ENCODE results near the gene CD48.
A peak's percentile ranks its signal among the peaks of the same experiment; 100 is the strongest.
"Not testable (repeated sequence)": the region's sequence is repeated elsewhere in the genome, so short reads cannot be mapped to it uniquely, and the experiment has no call there.

The CD48 gene

GRCh38 chr1:160692390-160692789 is 19.2 kb downstream of the CD48 start:
- not testable (repeated sequence) for H3K4me3 ChIP-seq (ENCODE audit: low read length); H3K36me3 ChIP-seq (ENCODE audit: control insufficient read depth, insufficient read depth, low read length, severe bottlenecking); H3K9me3 ChIP-seq (ENCODE audit: control insufficient read depth, low read length); H3K9ac ChIP-seq (ENCODE audit: low read length); H3K27me3 ChIP-seq (replicated peaks; ENCODE audit: control insufficient read depth, insufficient read depth, low read length); H3K4me1 ChIP-seq (ENCODE audit: control insufficient read depth, insufficient read depth, low read length); DNase-seq (ENCODE audit: low read depth)

GRCh38 chr1:160685266-160685665 is 26.4 kb downstream of the CD48 start:
- no peak overlapping the region for H3K4me3 ChIP-seq (ENCODE audit: low read length)
- H3K27me3 ChIP-seq (replicated peaks; ENCODE audit: control insufficient read depth, insufficient read depth, low read length) = peaks cover 14% of the 10 kb centered on the region
- H3K9me3 ChIP-seq (ENCODE audit: control insufficient read depth, low read length) = no peaks in the 10 kb centered on the region
- H3K9ac ChIP-seq (ENCODE audit: low read length) = no peak overlapping the region
- H3K4me1 ChIP-seq (ENCODE audit: control insufficient read depth, insufficient read depth, low read length) = no peaks in the 10 kb centered on the region
- H3K36me3 ChIP-seq (ENCODE audit: control insufficient read depth, insufficient read depth, low read length, severe bottlenecking) = no peaks in the 10 kb centered on the region
- no peak for DNase-seq (ENCODE audit: low read depth)

- no peak for DNase-seq (ENCODE audit: low read depth)
- no peak overlapping the region for H3K4me3 ChIP-seq (ENCODE audit: low read length)
- no peaks in the 10 kb centered on the region for H3K9me3 ChIP-seq (ENCODE audit: control insufficient read depth, low read length)
- H3K27me3 ChIP-seq (replicated peaks; ENCODE audit: control insufficient read depth, insufficient read depth, low read length) = peaks cover 24% of the 10 kb centered on the region
- H3K4me1 ChIP-seq (ENCODE audit: control insufficient read depth, insufficient read depth, low read length) = no peaks in the 10 kb centered on the region
- no peaks in the 10 kb centered on the region for H3K36me3 ChIP-seq (ENCODE audit: control insufficient read depth, insufficient read depth, low read length, severe bottlenecking)
- no peak overlapping the region for H3K9ac ChIP-seq (ENCODE audit: low read length)
These were observed 28.4 kb downstream of the CD48 start for GRCh38 chr1:160682983-160683865.

GRCh38 chr1:160681891-160682140 is 29.8 kb downstream of the CD48 start:
- Histone ChIP-seq H3K27me3 (replicated peaks; ENCODE audit: control insufficient read depth, insufficient read depth, low read length) (peaks cover 32% of the 10 kb centered on the region), H3K4me1 (ENCODE audit: control insufficient read depth, insufficient read depth, low read length) (no peaks in the 10 kb centered on the region), H3K36me3 (ENCODE audit: control insufficient read depth, insufficient read depth, low read length, severe bottlenecking) (no peaks in the 10 kb centered on the region), H3K9me3 (ENCODE audit: control insufficient read depth, low read length) (no peaks in the 10 kb centered on the region), H3K4me3 (ENCODE audit: low read length) (no peak overlapping the region), H3K9ac (ENCODE audit: low read length) (no peak overlapping the region)
- DNase-seq (ENCODE audit: low read depth) = no peak

GRCh38 chr1:160681066-160681890 is 30.3 kb downstream of the CD48 start:
- Histone ChIP-seq H3K4me3 (ENCODE audit: low read length) (no peak overlapping the region), H3K36me3 (ENCODE audit: control insufficient read depth, insufficient read depth, low read length, severe bottlenecking) (no peaks in the 10 kb centered on the region), H3K27me3 (replicated peaks; ENCODE audit: control insufficient read depth, insufficient read depth, low read length) (peaks cover 32% of the 10 kb centered on the region), H3K9ac (ENCODE audit: low read length) (no peak overlapping the region), H3K4me1 (ENCODE audit: control insufficient read depth, insufficient read depth, low read length) (no peaks in the 10 kb centered on the region), H3K9me3 (ENCODE audit: control insufficient read depth, low read length) (no peaks in the 10 kb centered on the region)
- DNase-seq (ENCODE audit: low read depth) = peak; percentile 31

GRCh38 chr1:160680399-160680798 is 31.2 kb downstream of the CD48 start:
- Histone ChIP-seq H3K4me3 (ENCODE audit: low read length) (no peak overlapping the region), H3K4me1 (ENCODE audit: control insufficient read depth, insufficient read depth, low read length) (no peaks in the 10 kb centered on the region), H3K27me3 (replicated peaks; ENCODE audit: control insufficient read depth, insufficient read depth, low read length) (peaks cover 32% of the 10 kb centered on the region), H3K9me3 (ENCODE audit: control insufficient read depth, low read length) (no peaks in the 10 kb centered on the region), H3K36me3 (ENCODE audit: control insufficient read depth, insufficient read depth, low read length, severe bottlenecking) (no peaks in the 10 kb centered on the region), H3K9ac (ENCODE audit: low read length) (no peak overlapping the region)
- no peak for DNase-seq (ENCODE audit: low read depth)

GRCh38 chr1:160679893-160680292 is 31.7 kb downstream of the CD48 start:
- Histone ChIP-seq H3K4me3 (ENCODE audit: low read length) (no peak overlapping the region), H3K9me3 (ENCODE audit: control insufficient read depth, low read length) (no peaks in the 10 kb centered on the region), H3K4me1 (ENCODE audit: control insufficient read depth, insufficient read depth, low read length) (no peaks in the 10 kb centered on the region), H3K27me3 (replicated peaks; ENCODE audit: control insufficient read depth, insufficient read depth, low read length) (peaks cover 29% of the 10 kb centered on the region), H3K36me3 (ENCODE audit: control insufficient read depth, insufficient read depth, low read length, severe bottlenecking) (no peaks in the 10 kb centered on the region), H3K9ac (ENCODE audit: low read length) (no peak overlapping the region)
- no peak for DNase-seq (ENCODE audit: low read depth)

GRCh38 chr1:160676869-160677597 is 34.6 kb downstream of the CD48 start:
- DNase-seq (ENCODE audit: low read depth) = no peak
- H3K36me3 ChIP-seq (ENCODE audit: control insufficient read depth, insufficient read depth, low read length, severe bottlenecking) = no peaks in the 10 kb centered on the region
- H3K27me3 ChIP-seq (replicated peaks; ENCODE audit: control insufficient read depth, insufficient read depth, low read length) = peaks cover 43% of the 10 kb centered on the region
- H3K4me3 ChIP-seq (ENCODE audit: low read length) = no peak overlapping the region
- no peaks in the 10 kb centered on the region for H3K4me1 ChIP-seq (ENCODE audit: control insufficient read depth, insufficient read depth, low read length)
- H3K9me3 ChIP-seq (ENCODE audit: control insufficient read depth, low read length) = no peaks in the 10 kb centered on the region
- no peak overlapping the region for H3K9ac ChIP-seq (ENCODE audit: low read length)

GRCh38 chr1:160675641-160676410 is 35.8 kb downstream of the CD48 start:
- DNase-seq (ENCODE audit: low read depth) = peak; percentile 75
- Histone ChIP-seq H3K9ac (ENCODE audit: low read length) (no peak overlapping the region), H3K9me3 (ENCODE audit: control insufficient read depth, low read length) (no peaks in the 10 kb centered on the region), H3K4me3 (ENCODE audit: low read length) (no peak overlapping the region), H3K27me3 (replicated peaks; ENCODE audit: control insufficient read depth, insufficient read depth, low read length) (peaks cover 39% of the 10 kb centered on the region), H3K36me3 (ENCODE audit: control insufficient read depth, insufficient read depth, low read length, severe bottlenecking) (no peaks in the 10 kb centered on the region), H3K4me1 (ENCODE audit: control insufficient read depth, insufficient read depth, low read length) (no peaks in the 10 kb centered on the region)

- Histone ChIP-seq H3K36me3 (ENCODE audit: control insufficient read depth, insufficient read depth, low read length, severe bottlenecking) (no peaks in the 10 kb centered on the region), H3K9ac (ENCODE audit: low read length) (no peak overlapping the region), H3K4me1 (ENCODE audit: control insufficient read depth, insufficient read depth, low read length) (no peaks in the 10 kb centered on the region), H3K9me3 (ENCODE audit: control insufficient read depth, low read length) (peaks cover 3% of the 10 kb centered on the region), H3K27me3 (replicated peaks; ENCODE audit: control insufficient read depth, insufficient read depth, low read length) (peaks cover 35% of the 10 kb centered on the region), H3K4me3 (ENCODE audit: low read length) (no peak overlapping the region)
- DNase-seq (ENCODE audit: low read depth) = no peak
These were observed 37.2 kb downstream of the CD48 start for GRCh38 chr1:160674415-160674814.
